ENCODE measurements around the gene ZFAND3. TPM values are rescaled to one million over a fixed set of nuclear protein-coding genes. Genes with fewer than 3 reads are reported as not detected.

Gene ZFAND3
- total RNA-seq, 1 donor from 2014 or later: 81.8 TPM

- Histone ChIP-seq H3K36me3 (no peaks in the 10 kb centered on the region), H3K27ac (replicated peaks) (no peak overlapping the region), H3K9me3 (replicated peaks) (no peaks in the 10 kb centered on the region), H3K27me3 (ENCODE audit: low read depth) (peaks cover 30% of the 10 kb centered on the region), H3K4me3 (no peak overlapping the region), H3K4me1 (peaks cover 20% of the 10 kb centered on the region)
- no peak for TF ChIP-seq CTCF (IDR thresholded peaks at IDR 0.05; ENCODE audit: borderline replicate concordance)
- intact Hi-C loops (cut with micrococcal nuclease): no loop called here
- DNase-seq: no peak
Measured at GRCh38 chr6:37785002-37785662, 34.4 kb upstream of the ZFAND3 start.

DNA sequence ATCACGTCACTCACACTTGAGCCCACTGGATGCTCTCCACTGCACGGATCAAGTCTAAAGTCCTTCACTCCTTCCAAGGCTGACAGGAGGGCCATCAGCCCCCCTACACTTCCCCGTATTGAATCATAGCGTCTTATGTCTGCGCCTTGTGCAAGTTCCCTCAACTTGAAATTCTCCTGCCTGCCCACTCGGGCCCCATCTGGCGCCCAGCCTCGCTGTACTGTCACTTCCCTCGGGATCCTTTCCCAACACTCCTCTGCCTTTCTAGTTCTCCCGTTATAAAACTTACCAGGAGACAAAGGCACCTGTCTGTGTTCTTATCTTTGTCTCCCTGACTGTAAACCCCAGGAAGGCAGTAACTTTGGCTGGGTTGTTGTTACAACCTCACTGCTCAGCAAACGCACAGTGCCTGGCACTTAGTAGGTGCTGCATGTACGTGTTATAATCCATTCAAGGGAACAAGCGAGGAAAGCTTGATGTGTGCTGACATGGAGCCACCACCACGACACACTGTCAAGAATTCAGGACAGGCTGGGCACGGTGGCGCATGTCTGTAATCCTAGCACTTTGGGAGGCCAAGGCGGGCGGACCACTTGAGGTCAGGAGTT lies 33.8 kb upstream of the ZFAND3 start:
- Histone ChIP-seq H3K27ac (replicated peaks) (no peak overlapping the region), H3K9me3 (replicated peaks) (no peaks in the 10 kb centered on the region), H3K36me3 (no peaks in the 10 kb centered on the region), H3K4me1 (peaks cover 21% of the 10 kb centered on the region), H3K4me3 (no peak overlapping the region), H3K27me3 (ENCODE audit: low read depth) (peaks cover 30% of the 10 kb centered on the region)
- DNase-seq: no peak
- intact Hi-C loops (cut with micrococcal nuclease): no loop called here
- no peak for TF ChIP-seq CTCF (IDR thresholded peaks at IDR 0.05; ENCODE audit: borderline replicate concordance)

DNA sequence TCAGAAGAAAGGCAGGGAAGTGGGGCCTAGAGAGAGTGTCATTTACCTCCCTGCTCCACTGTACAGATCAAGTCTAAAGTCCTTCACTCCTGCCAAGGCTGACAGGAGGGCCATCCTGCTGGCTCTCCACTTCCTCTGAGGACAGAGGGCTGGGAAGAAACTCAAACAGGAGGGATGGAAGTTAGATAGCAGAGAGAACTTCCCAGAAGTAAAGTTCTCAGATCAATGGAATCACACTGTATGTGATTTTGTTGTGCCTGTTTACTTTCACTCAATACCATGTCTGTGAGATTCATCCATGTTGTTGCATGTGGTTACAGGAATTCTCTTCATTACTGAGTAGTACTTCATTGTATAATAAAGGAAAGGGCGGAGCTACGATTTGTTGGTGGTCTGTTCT lies 32.3 kb upstream of the ZFAND3 start:
- DNase-seq: no peak
- no peak overlapping the region for H3K27ac ChIP-seq (replicated peaks)
- intact Hi-C loops (cut with micrococcal nuclease): no loop called here
- H3K9me3 ChIP-seq (replicated peaks): no peaks in the 10 kb centered on the region
- no peak for TF ChIP-seq CTCF (IDR thresholded peaks at IDR 0.05; ENCODE audit: borderline replicate concordance)
- H3K27me3 ChIP-seq (ENCODE audit: low read depth): peaks cover 30% of the 10 kb centered on the region
- peaks cover 29% of the 10 kb centered on the region for H3K4me1 ChIP-seq
- no peak overlapping the region for H3K4me3 ChIP-seq
- no peaks in the 10 kb centered on the region for H3K36me3 ChIP-seq

GRCh38 chr6:37788259-37788658 lies 31.3 kb upstream of the ZFAND3 start:
- no peak overlapping the region for H3K4me3 ChIP-seq
- no peak overlapping the region for H3K27ac ChIP-seq (replicated peaks)
- H3K27me3 ChIP-seq (ENCODE audit: low read depth): peaks cover 27% of the 10 kb centered on the region
- H3K36me3 ChIP-seq: no peaks in the 10 kb centered on the region
- intact Hi-C loops (cut with micrococcal nuclease): no loop called here
- TF ChIP-seq CTCF (IDR thresholded peaks at IDR 0.05; ENCODE audit: borderline replicate concordance): no peak
- H3K4me1 ChIP-seq: peaks cover 25% of the 10 kb centered on the region
- H3K9me3 ChIP-seq (replicated peaks): no peaks in the 10 kb centered on the region
- DNase-seq: no peak

DNA sequence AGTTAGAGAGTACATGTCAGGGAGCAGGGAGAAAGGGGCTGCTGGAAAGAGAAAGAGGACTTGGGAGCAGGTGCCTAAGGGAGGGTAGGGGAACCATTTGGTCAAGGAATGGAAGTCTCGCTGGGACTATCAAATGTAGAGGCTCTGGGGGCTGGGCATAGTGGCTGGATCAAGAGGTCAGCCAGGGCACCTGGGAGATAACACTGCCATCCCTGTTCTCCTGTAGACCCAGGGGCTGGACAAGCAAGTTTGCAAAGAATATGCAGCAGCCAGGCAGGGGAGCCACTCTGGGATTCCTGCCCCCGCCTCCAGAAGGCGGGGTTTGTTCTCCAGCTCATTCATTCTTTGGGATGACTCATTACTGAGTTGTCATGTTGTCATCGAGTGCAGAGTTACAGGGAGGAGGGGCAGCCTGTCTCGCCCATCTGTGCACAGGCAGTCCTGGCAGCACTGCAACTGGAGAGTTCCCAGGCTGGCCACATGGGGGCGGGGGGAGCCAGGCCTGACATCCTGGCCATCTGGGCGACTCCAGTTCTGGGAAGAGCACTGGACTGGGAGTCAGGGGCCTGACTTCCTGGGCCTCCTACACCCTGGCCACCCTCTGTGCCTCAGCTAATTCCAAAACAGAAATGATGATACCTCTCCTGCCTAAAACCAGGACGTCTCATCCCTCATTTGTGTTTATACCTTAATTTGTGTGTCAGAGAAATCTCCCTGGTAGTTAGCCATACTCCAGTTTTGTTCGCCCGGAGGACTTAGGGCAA lies 28.2 kb upstream of the ZFAND3 start:
- no peak overlapping the region for H3K4me3 ChIP-seq
- H3K9me3 ChIP-seq (replicated peaks): no peaks in the 10 kb centered on the region
- no peak overlapping the region for H3K27ac ChIP-seq (replicated peaks)
- intact Hi-C loops (cut with micrococcal nuclease): loop anchor here (10.0 kb wide), 2 partner anchors 213 to 703 kb away; no protein-coding TSS in a partner anchor
- no peaks in the 10 kb centered on the region for H3K36me3 ChIP-seq
- peak; percentile 91 for DNase-seq
- H3K27me3 ChIP-seq (ENCODE audit: low read depth): peaks cover 6% of the 10 kb centered on the region
- TF ChIP-seq CTCF (IDR thresholded peaks at IDR 0.05; ENCODE audit: borderline replicate concordance): peak; percentile 98
- H3K4me1 ChIP-seq: peaks cover 16% of the 10 kb centered on the region
